ENCODE measurements around the gene ZBTB17. TPM values are rescaled to one million over a fixed set of nuclear protein-coding genes. Genes with fewer than 3 reads are reported as not detected.
A peak's percentile ranks its signal among the peaks of the same experiment; 100 is the strongest.

ZBTB17 gene
- total and polyA plus RNA-seq, 10 of the 15 experiments (the other 5 are each of a cell fraction or from before 2014, with no cell fraction given) = 0.87 to 59.4 (median 38.7) TPM

GRCh38 chr1:15948091-15948591 lies 27.8 kb downstream of the ZBTB17 start:
- ChIA-PET RAD21 (ENCODE audit: unreplicated experiment) (interaction anchor here (0.8 to 5.0 kb wide), 3 partner anchors 16 to 133 kb away, joined by 3 to 34 read pairs (median 29); partner anchors contain the start of gene ZBTB17), POLR2A (interaction anchor here (0.9 to 2.6 kb wide), 4 partner anchors 10 to 100 kb away, joined by 3 to 8 read pairs (median 3); partner anchors contain the start of gene SPEN), CTCF (interaction anchor here (1.1 to 4.7 kb wide), 5 partner anchors 17 to 135 kb away, joined by 3 to 25 read pairs (median 4); partner anchors contain the start of gene ZBTB17), SMC1A (ENCODE audit: uncharacterized antibody, unreplicated experiment) (interaction anchor here (1.0 to 5.6 kb wide), 4 partner anchors 15 to 101 kb away, joined by 3 to 78 read pairs (median 8); partner anchors contain the start of genes SPEN and ZBTB17)
- peak overlapping the region; percentile 14 for H3K4me2 ChIP-seq (ENCODE audit: control insufficient read depth, insufficient read depth)
- peak; percentile 52 for FAIRE-seq
- peak overlapping the region; percentile 78 for H3K27ac ChIP-seq (ENCODE audit: control insufficient read depth, insufficient read depth)
- H3K36me3 ChIP-seq (ENCODE audit: control insufficient read depth in 2 of 2, insufficient read depth in 2 of 2, low read length in 1 of 2) = peaks cover 6 to 52% of the 10 kb centered on the region in 2 experiments
- in situ Hi-C loops (cut with MboI) = no loop called here
- H3K27me3 ChIP-seq (replicated peaks in 1 of 2; ENCODE audit: control insufficient read depth in 2 of 2, insufficient read depth in 2 of 2, low read length in 1 of 2) = no peaks in the 10 kb centered on the region
- H3K9me3 ChIP-seq (replicated peaks; ENCODE audit: control insufficient read depth, insufficient read depth, low read length) = no peaks in the 10 kb centered on the region
- peaks cover 40% of the 10 kb centered on the region for H3K4me1 ChIP-seq (ENCODE audit: control insufficient read depth, insufficient read depth, low read length)
- peak overlapping the region; percentile 34; the same call in 1 of the 2 replicates for H3K4me3 ChIP-seq
- H3K9ac ChIP-seq (ENCODE audit: control insufficient read depth, insufficient read depth, low read length) = peak overlapping the region; percentile 55; the same call in 1 of the 2 replicates
- no peak for ATAC-seq
- TF ChIP-seq CREB1 (IDR thresholded peaks at IDR 0.05; ENCODE audit: low read depth) (0 out of 2 replicates have a peak, but pooled peaks have one; percentile 4), CREM (IDR thresholded peaks at IDR 0.05; ENCODE audit: low read depth) (no peak), TCF12 (IDR thresholded peaks at IDR 0.05; ENCODE audit: low read depth, low read length) (peak; percentile 77), RELB (IDR thresholded peaks at IDR 0.05; ENCODE audit: low read depth) (no peak), POLR2A (IDR thresholded peaks at IDR 0.05; ENCODE audit: low read depth, low read length) (peak; percentile 56), POLR2AphosphoS5 (IDR thresholded peaks at IDR 0.05; ENCODE audit: low read length) (peak; percentile 20; the same call in 1 of the 2 replicates), TARDBP (IDR thresholded peaks at IDR 0.05; ENCODE audit: borderline replicate concordance) (no peak), NR2F1 (conservative IDR thresholded peaks at IDR 0.05) (0 out of 2 replicates have a peak, but pooled peaks have one; percentile 4), TCF3 (IDR thresholded peaks at IDR 0.05; ENCODE audit: borderline replicate concordance, insufficient read depth, low read depth, low read length) (peak; percentile 51; the same call in 1 of the 2 replicates), RAD51 (IDR thresholded peaks at IDR 0.05) (no peak), RUNX3 (IDR thresholded peaks at IDR 0.05; ENCODE audit: low read length) (peak; percentile 25; the same call in 1 of the 2 replicates)
- H2AFZ ChIP-seq (ENCODE audit: control insufficient read depth, low read depth, low read length) = no peak overlapping the region
- WGBS (ENCODE audit: insufficient coverage, insufficient replicate concordance, low lambda C conversion rate, missing lambda C conversion rate) = 22% methylated on average over 16 of the region's 16 CpGs
- no TSS peak for BruUV-seq (replicated peaks)
- H4K20me1 ChIP-seq (ENCODE audit: control insufficient read depth, insufficient read depth) = no peaks in the 10 kb centered on the region; the same call in 1 of the 2 replicates
- no peak for DNase-seq (ENCODE audit: low read depth, low spot score)
- peaks cover 22% of the 10 kb centered on the region for H3K79me2 ChIP-seq (ENCODE audit: control insufficient read depth, insufficient read depth, low read length)
- intact Hi-C loops (cut with micrococcal nuclease; ENCODE audit: unreplicated experiment) = loop anchor here (10.0 kb wide), 1 partner anchor 107 kb away; no protein-coding TSS in a partner anchor
